HG02798 (cell line): ENCODE data around the gene NPY4R2.
"Not testable (repeated sequence)": the region's sequence is repeated elsewhere in the genome, so short reads cannot be mapped to it uniquely, and the experiment has no call there.

ENCODE experiments used
- ATAC-seq: cut with Tn5 transposase; IDR thresholded peaks from one replicate; pipeline ENCODE4 v1.9.1; 2021; ENCODE audit warnings: mild to moderate bottlenecking; ENCODE audit not compliant: unreplicated experiment, poor library complexity

Gene NPY4R2

DNA sequence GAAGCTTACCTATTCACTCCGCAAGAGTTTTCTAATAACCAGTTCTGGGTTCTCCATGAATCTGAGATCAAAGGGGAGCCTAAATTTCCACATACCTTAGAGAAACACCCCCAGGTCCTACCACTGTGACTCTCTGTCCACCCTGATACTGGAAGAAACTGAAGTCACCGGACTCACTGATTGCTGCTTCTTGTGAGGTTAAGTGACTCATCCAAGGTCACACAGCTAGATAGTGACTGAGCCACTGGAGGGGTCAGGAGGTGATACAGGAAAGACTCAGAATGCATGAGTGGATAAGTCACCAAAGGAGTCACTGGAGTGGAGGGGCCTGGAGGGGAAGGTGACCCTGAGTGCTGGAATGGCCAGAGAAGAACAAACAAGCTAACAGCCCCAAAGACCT lies 9.8 kb downstream of the NPY4R2 start:
- not testable (repeated sequence) for ATAC-seq

DNA sequence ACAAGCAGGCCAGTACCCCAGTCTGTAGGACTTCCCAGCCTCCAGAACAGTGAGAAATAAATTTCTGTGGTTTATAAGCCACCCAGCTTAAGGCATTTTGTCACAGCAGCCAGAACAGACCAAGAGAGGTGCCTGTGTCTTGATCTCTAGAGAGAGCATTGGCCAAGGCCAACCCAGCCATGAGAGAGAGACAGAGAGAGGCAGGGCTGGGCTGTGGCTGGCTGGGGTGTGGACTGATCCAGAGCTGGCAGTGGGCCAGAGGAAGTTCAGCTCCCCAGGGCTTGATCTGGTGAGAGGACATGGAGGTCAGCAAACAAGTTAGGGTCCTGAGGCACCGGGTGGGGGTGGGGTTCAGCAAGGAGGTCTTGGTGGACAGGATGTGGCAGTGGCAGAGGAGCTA lies 14.4 kb downstream of the NPY4R2 start:
- ATAC-seq = not testable (repeated sequence)

DNA sequence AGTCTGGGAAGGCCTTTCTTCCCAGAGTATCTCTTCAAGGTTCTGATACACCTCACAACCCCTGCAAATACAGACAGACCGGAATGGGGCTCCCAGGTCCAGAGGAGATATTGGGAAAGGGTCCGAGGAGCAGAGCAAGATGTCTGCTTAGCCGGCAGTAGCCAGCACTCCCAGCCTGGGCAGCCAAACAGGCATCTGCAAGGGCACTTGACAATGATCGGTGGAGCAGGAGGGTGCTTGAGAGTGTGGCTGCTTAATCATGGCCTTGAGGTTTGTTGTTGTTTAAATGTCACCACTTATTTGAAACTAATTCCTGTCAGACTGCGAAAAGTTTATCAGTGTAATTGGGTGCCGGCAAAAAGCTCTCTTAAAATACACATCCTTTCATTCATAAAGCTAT lies 15.0 kb downstream of the NPY4R2 start:
- ATAC-seq = not testable (repeated sequence)

DNA sequence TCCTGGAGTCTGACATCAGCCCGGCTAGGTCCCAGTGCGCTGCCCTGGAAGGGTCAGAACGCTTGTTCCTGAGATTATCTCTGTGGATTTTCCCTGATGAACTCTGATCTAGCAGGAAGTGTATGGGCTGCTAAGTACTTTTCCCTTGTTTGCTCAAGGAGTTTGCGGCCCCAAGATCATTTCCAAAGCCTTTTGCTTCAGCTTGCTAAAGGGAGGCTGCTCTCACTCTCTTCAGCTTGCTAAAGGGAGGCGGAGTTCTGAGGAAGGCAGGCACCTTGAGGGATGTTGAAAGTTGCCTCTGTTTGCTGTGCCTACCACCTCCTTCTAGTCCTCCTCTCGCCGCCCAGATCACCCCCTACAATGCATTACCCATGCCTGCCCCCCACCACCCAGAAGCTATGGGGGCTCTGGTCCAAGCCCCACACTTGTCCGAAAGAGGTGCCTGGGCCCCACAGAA lies 18.3 kb downstream of the NPY4R2 start:
- not testable (repeated sequence) for ATAC-seq

DNA sequence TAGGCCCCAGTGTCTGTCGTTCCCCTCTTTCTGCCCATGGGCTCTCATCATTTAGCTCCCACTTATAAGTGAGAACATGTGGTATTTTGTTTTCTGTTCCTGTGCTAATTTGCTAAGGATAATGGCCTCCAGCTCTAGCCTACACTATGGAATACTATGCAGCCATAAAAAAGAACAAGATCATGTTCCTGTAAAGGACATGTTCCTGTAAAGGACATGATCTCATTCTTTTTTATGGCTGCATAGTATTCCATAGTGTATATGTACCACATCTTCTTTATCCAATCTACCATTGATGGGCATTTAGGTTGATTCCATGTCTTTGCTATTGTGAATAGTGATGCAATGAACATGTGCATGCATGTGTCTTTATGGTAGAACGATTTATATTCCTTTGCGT lies 19.2 kb downstream of the NPY4R2 start:
- ATAC-seq = not testable (repeated sequence)

DNA sequence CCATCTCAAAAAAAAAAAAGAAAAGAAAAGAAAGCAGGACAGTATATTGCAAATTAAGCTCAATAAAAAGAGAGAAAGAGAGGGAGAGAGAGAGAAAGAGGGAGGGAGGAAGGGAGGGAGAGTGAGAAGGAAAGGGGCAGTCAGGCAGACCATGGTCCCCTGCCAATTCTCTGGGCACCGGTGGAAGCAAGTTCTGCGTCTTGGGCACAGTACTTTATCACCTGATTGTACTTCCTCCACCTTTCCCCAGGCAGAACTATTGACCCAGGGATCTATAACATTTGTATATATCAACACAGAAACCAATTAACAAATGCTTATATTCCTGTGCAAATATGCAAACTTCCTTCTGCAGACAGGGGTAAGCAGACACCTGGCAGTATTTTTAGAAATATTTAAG lies 22.4 kb downstream of the NPY4R2 start:
- not testable (repeated sequence) for ATAC-seq

DNA sequence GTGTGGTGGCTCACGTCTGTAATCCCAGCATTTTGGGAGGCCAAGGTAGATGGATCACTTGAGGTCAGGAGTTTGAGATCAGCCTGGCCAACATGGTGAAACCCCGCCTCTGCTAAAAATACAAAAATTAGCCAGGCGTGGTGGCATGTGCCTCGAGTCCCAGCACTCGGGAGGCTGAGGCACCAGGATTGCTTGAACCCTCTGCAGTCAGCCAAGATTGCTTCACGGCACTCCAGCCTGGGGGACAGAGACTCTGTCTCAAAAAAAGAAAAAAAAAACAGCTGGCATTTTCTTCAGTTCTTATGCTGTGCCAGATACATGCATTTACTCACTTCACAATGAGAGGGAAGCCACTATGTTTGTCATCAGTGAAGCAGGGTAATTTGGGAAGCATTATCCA lies 22.9 kb downstream of the NPY4R2 start:
- ATAC-seq = not testable (repeated sequence)

DNA sequence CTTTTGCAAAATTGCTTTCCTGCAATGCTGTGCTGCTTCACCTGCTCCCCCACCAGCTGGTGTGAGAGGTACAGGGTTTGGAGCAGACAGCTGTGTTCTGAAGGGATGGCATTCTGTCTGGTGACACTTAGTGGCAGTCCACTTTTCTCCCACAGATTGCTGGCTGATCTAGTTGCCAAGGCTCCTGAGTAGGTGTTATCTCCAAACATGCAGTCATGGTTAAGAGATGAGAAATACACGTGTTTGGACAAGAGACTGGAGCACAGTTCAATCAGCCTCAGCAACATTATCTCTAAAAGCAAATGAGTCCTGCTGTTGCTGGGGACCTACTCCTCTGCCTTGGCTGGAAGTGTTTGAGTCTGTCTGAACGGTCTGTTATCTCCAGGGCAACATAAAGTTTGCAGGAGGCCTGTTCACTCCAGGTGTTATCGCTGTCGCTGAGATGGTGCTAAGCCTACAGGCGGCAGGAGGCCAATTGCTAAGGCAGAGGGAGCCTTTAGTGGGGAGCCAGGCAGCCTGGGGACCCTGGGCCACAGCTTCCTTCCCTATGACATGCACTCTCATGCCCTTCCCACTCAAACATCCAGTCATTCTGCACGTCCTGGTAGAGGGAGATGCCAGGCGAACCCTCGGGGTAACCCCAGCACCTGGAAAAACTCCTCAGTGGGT lies 24.0 kb downstream of the NPY4R2 start:
- not testable (repeated sequence) for ATAC-seq

DNA sequence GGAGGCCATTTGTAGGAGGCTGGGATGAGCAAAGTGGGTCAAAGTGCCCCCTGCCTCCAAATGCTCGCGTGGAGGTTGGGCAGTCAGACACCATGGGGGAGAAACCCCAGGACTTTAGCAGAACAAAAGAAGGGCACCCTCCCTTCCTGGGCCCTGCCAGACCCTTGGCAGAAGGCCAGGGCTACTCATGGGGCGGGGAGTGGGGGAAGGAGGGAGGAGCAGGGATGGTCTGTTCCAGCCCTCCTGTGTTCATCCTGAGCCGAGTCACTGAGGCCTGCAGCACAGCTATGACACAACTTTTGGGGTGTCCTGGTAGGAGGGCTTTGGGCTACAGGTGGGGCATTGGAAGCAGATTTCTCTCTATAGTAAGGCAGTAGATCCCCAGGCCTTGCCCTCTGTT lies 24.9 kb downstream of the NPY4R2 start:
- not testable (repeated sequence) for ATAC-seq

DNA sequence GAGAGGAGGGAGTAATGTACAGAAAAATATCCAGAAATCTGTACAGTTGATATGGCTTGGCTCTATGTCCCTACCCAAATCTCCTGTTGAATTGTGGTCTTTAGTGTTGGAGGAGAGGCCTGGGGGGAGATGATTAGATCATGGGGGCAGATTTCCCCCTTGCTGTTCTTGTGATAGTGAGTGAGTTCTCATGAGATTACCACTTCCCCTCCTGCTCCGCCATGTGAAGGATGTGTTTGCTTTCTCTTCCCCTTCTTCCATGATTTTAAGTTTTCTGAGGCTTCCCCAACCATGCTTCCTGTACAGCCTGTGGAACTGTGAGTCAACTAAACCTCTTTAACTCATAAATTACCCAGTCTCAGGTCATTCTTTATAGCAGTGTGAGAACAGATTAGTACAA lies 29.0 kb downstream of the NPY4R2 start:
- not testable (repeated sequence) for ATAC-seq

DNA sequence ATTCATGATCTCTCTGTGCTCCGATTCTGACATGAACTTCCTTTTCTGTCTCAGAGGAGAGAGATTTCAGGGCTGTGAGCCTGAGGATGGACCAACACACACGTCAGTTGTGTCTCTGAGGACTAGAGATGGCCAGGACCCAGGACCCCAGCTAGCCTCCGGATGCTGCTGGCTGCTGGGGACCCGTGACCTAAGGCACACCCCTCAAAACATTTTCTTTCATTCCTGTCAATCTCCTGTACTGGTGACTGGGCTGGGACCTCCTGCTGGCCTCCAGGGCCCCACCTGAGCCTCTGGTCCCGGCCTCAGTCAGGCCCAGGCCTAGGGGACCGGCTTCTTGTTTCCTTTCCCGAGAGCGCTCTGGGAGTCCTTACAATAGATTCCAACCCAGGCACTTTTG lies 38.7 kb downstream of the NPY4R2 start:
- ATAC-seq = not testable (repeated sequence)

DNA sequence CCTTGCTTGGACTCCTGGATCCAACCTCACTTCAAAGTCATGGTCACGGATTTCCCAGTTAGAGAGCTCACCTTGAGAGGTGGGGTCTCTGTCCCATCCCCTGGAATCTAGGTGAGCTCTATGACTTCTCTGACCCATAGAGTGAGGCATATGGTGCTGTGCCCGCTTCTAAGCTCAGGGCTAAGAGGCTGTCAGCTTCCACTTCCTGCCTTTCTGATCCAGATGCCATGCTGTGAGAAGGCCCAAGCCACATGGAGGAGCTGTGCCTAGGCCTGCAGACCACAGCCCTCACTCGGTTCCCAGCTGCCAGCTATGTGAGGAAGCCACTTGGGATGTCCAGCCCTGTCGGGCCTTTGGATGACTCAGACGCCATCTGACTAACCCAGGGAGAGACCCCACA lies 41.2 kb downstream of the NPY4R2 start:
- ATAC-seq = not testable (repeated sequence)

DNA sequence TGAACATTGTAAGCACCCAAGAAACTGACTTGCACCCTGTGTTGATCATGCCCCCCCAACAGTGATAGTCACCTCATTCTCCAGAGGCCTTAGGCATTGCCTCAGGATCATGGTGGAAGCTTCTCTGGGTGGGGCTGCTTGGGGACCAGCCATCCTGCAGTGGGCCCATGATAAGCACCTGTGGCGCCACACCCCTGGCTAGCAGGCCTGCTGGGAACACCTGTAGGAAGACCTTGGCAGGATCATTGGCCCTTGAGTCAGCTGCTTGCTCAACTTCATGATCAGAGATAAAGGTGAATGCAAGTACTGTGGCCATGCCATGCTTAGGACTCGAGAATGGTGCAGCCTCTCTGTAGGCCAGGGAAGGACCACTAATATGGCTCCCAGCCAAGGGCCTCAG lies 42.2 kb downstream of the NPY4R2 start:
- ATAC-seq = not testable (repeated sequence)

DNA sequence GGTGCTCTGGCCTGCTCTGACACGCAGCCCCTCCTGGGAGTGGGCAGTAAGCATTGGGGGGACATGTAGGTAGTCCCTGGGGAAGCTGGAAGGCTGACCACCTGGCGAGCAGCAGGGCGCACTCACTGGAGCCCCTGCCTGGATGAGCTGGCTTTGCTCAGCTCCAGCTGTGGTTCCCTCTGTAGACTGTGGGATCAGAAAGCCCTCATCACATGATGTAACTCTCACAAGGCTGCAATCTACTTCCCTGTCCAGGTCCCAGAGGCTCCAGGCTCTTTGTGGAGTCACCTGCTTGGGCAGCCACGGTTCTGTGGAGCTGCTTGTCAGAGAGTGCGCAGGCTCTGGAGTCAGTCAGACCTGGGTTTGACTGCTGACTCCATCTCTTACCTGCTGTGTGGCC lies 44.3 kb downstream of the NPY4R2 start:
- ATAC-seq = not testable (repeated sequence)

DNA sequence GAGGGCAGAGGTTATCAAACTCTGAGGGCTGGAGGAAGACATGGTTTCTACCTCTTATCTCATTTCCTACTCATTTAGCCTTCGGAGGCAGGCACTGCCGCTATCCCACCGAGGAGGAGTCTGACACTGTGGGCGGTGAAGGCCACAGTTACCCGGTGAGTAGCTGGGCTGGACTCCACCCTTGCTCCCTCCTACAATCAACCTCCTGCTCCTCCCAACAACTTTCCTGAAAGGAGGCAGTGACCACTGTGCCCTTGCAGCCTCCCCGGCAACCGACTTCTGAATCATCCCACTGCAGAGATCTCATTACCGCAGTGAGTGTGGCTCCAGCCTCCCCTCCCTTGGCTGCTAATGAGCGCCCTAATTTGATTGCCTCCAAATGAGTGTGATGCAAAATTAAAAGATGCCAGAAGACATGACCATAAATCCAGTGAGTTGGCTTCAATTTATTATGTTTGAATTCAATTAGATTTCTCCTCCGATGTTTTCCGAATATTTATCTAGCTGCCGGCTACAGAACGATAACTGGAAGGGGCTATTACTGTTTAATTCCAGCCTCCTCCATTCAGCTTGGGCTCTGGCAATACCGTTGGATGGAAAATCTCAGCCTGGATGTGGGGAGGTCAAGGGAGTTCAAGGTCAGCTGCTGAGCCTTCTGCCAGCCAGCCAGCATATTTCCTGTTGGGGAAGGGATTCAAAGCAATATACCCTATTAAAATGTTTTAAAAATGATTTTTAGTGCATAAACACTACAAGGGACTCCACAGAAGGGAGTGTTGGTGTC lies 46.0 kb downstream of the NPY4R2 start:
- ATAC-seq = not testable (repeated sequence)

DNA sequence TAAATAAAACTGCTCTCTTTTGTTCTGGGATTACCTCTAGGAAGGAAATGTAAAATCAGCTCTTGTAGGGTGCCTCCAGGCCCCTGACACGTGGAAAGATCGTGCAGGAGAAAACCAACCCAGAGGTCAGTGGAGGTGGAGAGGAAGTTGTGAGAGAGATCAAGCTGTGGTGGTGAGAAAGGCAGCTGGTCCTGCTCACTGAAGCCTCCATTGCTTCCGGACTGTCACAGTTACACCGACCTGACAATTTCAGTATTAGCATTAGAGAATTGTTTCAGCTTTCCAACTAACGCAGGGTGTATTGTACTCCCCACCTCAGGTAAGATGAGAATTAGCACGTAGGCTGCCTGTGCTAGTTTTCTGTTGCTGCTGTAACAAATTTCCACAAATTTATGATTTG lies 50.5 kb downstream of the NPY4R2 start:
- ATAC-seq = peak; percentile 86

DNA sequence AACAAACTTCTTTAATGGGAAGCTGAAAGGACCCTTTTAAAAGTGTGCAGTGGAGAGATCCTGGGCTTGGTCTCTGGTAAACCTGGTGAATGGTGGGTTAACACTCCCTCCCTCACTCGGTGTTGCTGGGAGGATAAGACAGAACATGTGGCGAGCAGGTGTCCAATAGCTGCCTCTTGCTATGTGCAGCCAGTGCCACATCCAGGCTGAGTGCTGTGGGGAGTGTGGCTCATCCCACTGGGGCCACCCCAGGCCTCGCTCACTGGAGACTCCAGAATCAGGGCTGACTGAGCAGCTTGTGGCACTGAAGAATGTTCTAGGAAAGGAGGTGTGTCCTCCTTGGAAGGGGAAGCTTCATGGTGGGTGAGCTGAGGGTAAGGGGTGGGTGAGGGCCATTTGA lies 51.6 kb downstream of the NPY4R2 start:
- not testable (repeated sequence) for ATAC-seq

DNA sequence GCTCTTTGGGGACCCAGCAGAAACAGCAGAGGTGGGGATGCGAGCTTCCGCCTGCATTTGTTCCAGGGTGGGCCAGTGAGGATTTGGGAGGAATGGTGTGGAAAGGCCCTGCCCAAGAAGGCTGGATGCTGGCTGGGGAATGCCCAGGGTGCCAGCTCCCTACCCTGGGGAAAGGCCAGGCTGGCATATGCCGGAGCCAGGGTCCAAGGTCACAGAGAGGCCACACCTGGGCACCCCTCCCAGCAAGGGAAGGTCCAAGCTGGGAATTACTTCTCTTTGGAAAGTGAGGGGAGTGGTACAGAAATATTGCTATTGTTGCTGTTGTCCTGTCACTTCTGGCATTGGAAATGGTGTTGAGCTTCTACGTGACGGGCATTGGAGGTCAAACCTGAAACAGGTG lies 53.1 kb downstream of the NPY4R2 start:
- not testable (repeated sequence) for ATAC-seq

DNA sequence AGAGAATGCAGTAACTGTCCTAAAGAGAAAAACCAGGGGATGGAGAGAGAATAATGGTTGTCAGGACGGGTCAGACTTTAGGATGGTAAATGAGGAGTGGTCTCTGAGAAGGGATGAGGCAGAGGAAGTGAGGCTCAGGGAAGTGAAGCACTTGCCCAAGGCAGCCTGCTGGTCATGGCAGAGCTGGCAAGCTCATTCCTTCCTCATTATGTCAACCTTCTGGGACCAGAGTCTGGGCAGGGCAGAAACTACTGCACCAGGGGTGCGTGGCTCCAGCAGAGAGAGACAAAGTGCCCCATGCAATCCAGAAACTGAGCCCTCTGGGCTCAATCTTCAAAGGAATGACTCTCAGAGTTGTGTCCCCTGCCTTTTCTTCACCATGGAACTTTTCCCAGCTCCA lies 53.6 kb downstream of the NPY4R2 start:
- not testable (repeated sequence) for ATAC-seq
